ENCODE data around the gene WRAP73.

DNA sequence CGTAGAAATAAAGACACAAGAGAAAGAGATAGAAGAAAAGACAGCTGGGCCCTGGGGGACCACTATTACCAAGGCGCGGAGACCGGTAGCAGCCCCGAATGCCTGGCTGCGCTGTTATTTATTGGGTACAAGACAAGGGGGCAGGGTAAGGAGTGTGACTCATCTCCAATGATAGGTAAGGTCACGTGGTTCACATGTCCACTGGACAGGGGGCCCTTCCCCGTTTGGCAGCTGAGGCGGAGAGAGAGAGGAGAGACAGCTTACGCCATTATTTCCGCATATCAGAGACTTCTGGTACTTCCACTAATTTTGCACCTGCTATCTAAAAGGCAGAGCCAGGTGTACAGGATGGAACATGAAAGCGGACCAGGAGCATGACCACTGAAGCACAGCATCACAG lies 29.2 kb downstream of the WRAP73 start:
- TF ChIP-seq, protein P1, sequence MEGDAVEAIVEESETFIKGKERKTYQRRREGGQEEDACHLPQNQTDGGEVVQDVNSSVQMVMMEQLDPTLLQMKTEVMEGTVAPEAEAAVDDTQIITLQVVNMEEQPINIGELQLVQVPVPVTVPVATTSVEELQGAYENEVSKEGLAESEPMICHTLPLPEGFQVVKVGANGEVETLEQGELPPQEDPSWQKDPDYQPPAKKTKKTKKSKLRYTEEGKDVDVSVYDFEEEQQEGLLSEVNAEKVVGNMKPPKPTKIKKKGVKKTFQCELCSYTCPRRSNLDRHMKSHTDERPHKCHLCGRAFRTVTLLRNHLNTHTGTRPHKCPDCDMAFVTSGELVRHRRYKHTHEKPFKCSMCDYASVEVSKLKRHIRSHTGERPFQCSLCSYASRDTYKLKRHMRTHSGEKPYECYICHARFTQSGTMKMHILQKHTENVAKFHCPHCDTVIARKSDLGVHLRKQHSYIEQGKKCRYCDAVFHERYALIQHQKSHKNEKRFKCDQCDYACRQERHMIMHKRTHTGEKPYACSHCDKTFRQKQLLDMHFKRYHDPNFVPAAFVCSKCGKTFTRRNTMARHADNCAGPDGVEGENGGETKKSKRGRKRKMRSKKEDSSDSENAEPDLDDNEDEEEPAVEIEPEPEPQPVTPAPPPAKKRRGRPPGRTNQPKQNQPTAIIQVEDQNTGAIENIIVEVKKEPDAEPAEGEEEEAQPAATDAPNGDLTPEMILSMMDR (IDR thresholded peaks at IDR 0.05), result no peak
- no peak for TF ChIP-seq POLR2A (IDR thresholded peaks at IDR 0.05)
